HL-60 (cell line): Measurements from ENCODE around the gene NRP1.

Experiments
- POLR2AphosphoS5 ChIP-seq: IDR thresholded peaks from 2 replicates; pipeline ENCODE4 v1.6.1; 2012; ENCODE audit warnings: low read depth
- SPI1 ChIP-seq: IDR thresholded peaks from 2 replicates; pipeline ENCODE4 v1.6.1; 2012; ENCODE audit warnings: low read depth, mild to moderate bottlenecking, borderline replicate concordance
- TF ChIP-seq, protein P1 (sequence below): IDR thresholded peaks from one replicate; pipeline ENCODE4 v1.5.1; 2011; ENCODE audit warnings: low read length, control low read depth, inconsistent platforms; ENCODE audit not compliant: insufficient read depth

DNA sequence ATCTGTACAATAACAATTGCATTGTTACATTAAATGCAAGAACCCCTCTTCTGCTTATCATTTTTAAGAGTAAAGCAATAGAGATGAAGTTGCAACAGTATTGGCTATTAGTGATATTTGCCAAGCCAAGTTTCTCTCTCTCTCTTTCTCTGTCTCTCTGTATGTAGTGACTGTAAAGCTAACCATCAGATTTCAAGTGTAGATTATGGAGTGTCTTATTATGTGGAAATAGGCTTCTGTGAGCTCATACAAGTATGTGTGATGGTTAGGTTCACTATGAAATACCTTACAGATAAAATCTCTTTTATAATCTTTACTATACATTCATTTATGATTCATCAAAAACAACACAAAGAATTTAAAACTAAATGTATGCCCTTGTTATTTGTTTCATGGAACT lies 28.6 kb upstream of the NRP1 start:
- TF ChIP-seq SPI1 (no peak), POLR2AphosphoS5 (no peak)
- TF ChIP-seq, protein P1, sequence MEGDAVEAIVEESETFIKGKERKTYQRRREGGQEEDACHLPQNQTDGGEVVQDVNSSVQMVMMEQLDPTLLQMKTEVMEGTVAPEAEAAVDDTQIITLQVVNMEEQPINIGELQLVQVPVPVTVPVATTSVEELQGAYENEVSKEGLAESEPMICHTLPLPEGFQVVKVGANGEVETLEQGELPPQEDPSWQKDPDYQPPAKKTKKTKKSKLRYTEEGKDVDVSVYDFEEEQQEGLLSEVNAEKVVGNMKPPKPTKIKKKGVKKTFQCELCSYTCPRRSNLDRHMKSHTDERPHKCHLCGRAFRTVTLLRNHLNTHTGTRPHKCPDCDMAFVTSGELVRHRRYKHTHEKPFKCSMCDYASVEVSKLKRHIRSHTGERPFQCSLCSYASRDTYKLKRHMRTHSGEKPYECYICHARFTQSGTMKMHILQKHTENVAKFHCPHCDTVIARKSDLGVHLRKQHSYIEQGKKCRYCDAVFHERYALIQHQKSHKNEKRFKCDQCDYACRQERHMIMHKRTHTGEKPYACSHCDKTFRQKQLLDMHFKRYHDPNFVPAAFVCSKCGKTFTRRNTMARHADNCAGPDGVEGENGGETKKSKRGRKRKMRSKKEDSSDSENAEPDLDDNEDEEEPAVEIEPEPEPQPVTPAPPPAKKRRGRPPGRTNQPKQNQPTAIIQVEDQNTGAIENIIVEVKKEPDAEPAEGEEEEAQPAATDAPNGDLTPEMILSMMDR: no peak
